GM23338 (cell line): ENCODE measurements around the gene TMEM51. TPM values are rescaled to one million over a fixed set of nuclear protein-coding genes. Genes with fewer than 3 reads are reported as not detected.

Source experiments
- ATAC-seq: fragments of 200-7000 bp; cut with Tn5 transposase; 3 replicates; pipeline ENCODE4 v1.9.1; 2020
- DNase-seq: peaks from one replicate; pipeline ENCODE4 v3.0.0-alpha.2; 2015; ENCODE audit warnings: low spot score
- H2AFZ ChIP-seq: fragments of 200-600 bp; sonication (generic); 2 replicates; pipeline ENCODE4 v1.8.0; 2016; ENCODE audit warnings: antibody characterized with exemption, mild to moderate bottlenecking, moderate library complexity
- H3F3A ChIP-seq: fragments of 200-600 bp; sonication (generic); replicated peaks from 2 replicates; pipeline ENCODE4 v1.8.0; 2017; ENCODE audit warnings: antibody characterized with exemption, mixed run types, low read depth
- H3K27ac ChIP-seq: fragments of 200-600 bp; sonication (generic); 2 replicates; pipeline ENCODE4 v1.6.1; 2016; ENCODE audit warnings: low read depth
- H3K27me3 ChIP-seq: fragments of 200-600 bp; sonication (generic); 2 replicates; pipeline ENCODE4 v1.8.0; 2016; ENCODE audit warnings: mild to moderate bottlenecking, mixed run types, moderate library complexity; ENCODE audit not compliant: insufficient read depth
- H3K36me3 ChIP-seq: fragments of 200-600 bp; sonication (generic); 2 replicates; pipeline ENCODE4 v1.8.0; 2016; ENCODE audit warnings: mild to moderate bottlenecking; ENCODE audit not compliant: insufficient read depth
- H3K4me1 ChIP-seq: fragments of 200-600 bp; sonication (generic); 2 replicates; pipeline ENCODE4 v1.8.0; 2016; ENCODE audit warnings: mild to moderate bottlenecking, moderate library complexity; ENCODE audit not compliant: insufficient read depth
- H3K4me2 ChIP-seq: fragments of 200-600 bp; sonication (generic); 2 replicates; pipeline ENCODE4 v1.7.1; 2017; ENCODE audit warnings: mixed run types
- H3K4me3 ChIP-seq: fragments of 200-600 bp; sonication (generic); 2 replicates; pipeline ENCODE4 v1.6.1; 2016; ENCODE audit warnings: mixed run types
- H3K79me2 ChIP-seq: fragments of 200-600 bp; sonication (generic); replicated peaks from 2 replicates; pipeline ENCODE4 v1.8.0; 2017; ENCODE audit warnings: mild to moderate bottlenecking; ENCODE audit not compliant: insufficient read depth
- H3K9me2 ChIP-seq: fragments of 200-600 bp; sonication (generic); 2 replicates; pipeline ENCODE4 v1.8.0; 2017; ENCODE audit not compliant: insufficient read depth
- H4K20me1 ChIP-seq: fragments of 200-600 bp; sonication (generic); replicated peaks from 2 replicates; pipeline ENCODE4 v1.8.0; 2017; ENCODE audit warnings: mild to moderate bottlenecking; ENCODE audit not compliant: insufficient read depth
- H3K27ac Mint-ChIP-seq: 2 replicates; pipeline ENCODE4 v1.8.0; 2020; ENCODE audit warnings: inconsistent platforms, mild to moderate bottlenecking, moderate library complexity, mixed read lengths
- H3K27me3 Mint-ChIP-seq: 3 replicates; pipeline ENCODE4 v1.8.0; 2022; ENCODE audit warnings: low read depth, mild to moderate bottlenecking, moderate library complexity, mixed read lengths, inconsistent platforms; ENCODE audit not compliant: insufficient read depth, poor library complexity
- H3K36me3 Mint-ChIP-seq: 3 replicates; pipeline ENCODE4 v1.8.0; 2021; ENCODE audit warnings: low read depth, mild to moderate bottlenecking, inconsistent platforms, moderate library complexity, mixed read lengths
- H3K4me1 Mint-ChIP-seq: 3 replicates; pipeline ENCODE4 v1.8.0; 2020; ENCODE audit warnings: mild to moderate bottlenecking, inconsistent platforms, mixed read lengths
- H3K4me3 Mint-ChIP-seq: 3 replicates; pipeline ENCODE4 v1.8.0; 2021; ENCODE audit warnings: moderate library complexity, mild to moderate bottlenecking, inconsistent platforms, mixed read lengths
- H3K9me3 Mint-ChIP-seq: 3 replicates; pipeline ENCODE4 v1.8.0; 2020; ENCODE audit warnings: moderate library complexity, mild to moderate bottlenecking, inconsistent platforms, mixed read lengths
- CREB1 ChIP-seq: fragments of 250-450 bp; sonication (Bioruptor Pico); IDR thresholded peaks from 2 replicates; pipeline ENCODE4 v1.5.0; 2020; ENCODE audit warnings: low read depth, mild to moderate bottlenecking, moderate library complexity
- ETS1 ChIP-seq: IDR thresholded peaks from 2 replicates; pipeline ENCODE4 v1.6.1; 2016; ENCODE audit warnings: antibody characterized with exemption
- EZH2phosphoT487 ChIP-seq: fragments of 200-600 bp; sonication (generic); IDR thresholded peaks from one replicate; pipeline ENCODE4 v1.8.1; 2018; ENCODE audit warnings: antibody characterized with exemption; ENCODE audit not compliant: unreplicated experiment
- NANOG ChIP-seq: IDR thresholded peaks from 2 replicates; pipeline ENCODE4 v1.6.1; 2016; ENCODE audit warnings: antibody characterized with exemption, borderline replicate concordance
- POLR2AphosphoS5 ChIP-seq: IDR thresholded peaks from 2 replicates; pipeline ENCODE4 v1.6.1; 2016; ENCODE audit warnings: antibody characterized with exemption, low read depth
- STAT1 ChIP-seq: IDR thresholded peaks from one replicate; pipeline ENCODE4 v1.6.1; 2016; ENCODE audit warnings: antibody characterized with exemption; ENCODE audit not compliant: unreplicated experiment
- ZNF114 ChIP-seq: fragments of 250-450 bp; sonication (Bioruptor Pico); IDR thresholded peaks from 2 replicates; pipeline ENCODE4 v1.5.0; 2020; ENCODE audit warnings: mild to moderate bottlenecking, moderate library complexity
- polyA plus RNA-seq: library from polyadenylated mRNA; unstranded; fragments of >200 nt; fragmentation: Nextera tagmentation; extraction: Ambion mirVana; gene quantifications from 2 replicates; pipeline ENCODE4 v1.2.1, GENCODE V29; 2016
- total RNA-seq: library from RNA; depleted of rRNA; stranded (reverse); fragments of >200 nt; shearing (Covaris generic); gene quantifications from 2 replicates; pipeline ENCODE4 v1.2.3, GENCODE V29; 2014
- TF ChIP-seq, protein P1 (sequence below): fragments of 250-450 bp; sonication (Bioruptor Pico); IDR thresholded peaks from 2 replicates; pipeline ENCODE4 v1.5.0; 2020; ENCODE audit warnings: mild to moderate bottlenecking, moderate library complexity

The TMEM51 gene
- total and polyA plus RNA-seq, 2 experiments from 2014 or later: 4.0 to 5.2 TPM

GRCh38 chr1:15148941-15149340 is 4.6 kb upstream of the TMEM51 start (continued):
- TF ChIP-seq, protein P1, sequence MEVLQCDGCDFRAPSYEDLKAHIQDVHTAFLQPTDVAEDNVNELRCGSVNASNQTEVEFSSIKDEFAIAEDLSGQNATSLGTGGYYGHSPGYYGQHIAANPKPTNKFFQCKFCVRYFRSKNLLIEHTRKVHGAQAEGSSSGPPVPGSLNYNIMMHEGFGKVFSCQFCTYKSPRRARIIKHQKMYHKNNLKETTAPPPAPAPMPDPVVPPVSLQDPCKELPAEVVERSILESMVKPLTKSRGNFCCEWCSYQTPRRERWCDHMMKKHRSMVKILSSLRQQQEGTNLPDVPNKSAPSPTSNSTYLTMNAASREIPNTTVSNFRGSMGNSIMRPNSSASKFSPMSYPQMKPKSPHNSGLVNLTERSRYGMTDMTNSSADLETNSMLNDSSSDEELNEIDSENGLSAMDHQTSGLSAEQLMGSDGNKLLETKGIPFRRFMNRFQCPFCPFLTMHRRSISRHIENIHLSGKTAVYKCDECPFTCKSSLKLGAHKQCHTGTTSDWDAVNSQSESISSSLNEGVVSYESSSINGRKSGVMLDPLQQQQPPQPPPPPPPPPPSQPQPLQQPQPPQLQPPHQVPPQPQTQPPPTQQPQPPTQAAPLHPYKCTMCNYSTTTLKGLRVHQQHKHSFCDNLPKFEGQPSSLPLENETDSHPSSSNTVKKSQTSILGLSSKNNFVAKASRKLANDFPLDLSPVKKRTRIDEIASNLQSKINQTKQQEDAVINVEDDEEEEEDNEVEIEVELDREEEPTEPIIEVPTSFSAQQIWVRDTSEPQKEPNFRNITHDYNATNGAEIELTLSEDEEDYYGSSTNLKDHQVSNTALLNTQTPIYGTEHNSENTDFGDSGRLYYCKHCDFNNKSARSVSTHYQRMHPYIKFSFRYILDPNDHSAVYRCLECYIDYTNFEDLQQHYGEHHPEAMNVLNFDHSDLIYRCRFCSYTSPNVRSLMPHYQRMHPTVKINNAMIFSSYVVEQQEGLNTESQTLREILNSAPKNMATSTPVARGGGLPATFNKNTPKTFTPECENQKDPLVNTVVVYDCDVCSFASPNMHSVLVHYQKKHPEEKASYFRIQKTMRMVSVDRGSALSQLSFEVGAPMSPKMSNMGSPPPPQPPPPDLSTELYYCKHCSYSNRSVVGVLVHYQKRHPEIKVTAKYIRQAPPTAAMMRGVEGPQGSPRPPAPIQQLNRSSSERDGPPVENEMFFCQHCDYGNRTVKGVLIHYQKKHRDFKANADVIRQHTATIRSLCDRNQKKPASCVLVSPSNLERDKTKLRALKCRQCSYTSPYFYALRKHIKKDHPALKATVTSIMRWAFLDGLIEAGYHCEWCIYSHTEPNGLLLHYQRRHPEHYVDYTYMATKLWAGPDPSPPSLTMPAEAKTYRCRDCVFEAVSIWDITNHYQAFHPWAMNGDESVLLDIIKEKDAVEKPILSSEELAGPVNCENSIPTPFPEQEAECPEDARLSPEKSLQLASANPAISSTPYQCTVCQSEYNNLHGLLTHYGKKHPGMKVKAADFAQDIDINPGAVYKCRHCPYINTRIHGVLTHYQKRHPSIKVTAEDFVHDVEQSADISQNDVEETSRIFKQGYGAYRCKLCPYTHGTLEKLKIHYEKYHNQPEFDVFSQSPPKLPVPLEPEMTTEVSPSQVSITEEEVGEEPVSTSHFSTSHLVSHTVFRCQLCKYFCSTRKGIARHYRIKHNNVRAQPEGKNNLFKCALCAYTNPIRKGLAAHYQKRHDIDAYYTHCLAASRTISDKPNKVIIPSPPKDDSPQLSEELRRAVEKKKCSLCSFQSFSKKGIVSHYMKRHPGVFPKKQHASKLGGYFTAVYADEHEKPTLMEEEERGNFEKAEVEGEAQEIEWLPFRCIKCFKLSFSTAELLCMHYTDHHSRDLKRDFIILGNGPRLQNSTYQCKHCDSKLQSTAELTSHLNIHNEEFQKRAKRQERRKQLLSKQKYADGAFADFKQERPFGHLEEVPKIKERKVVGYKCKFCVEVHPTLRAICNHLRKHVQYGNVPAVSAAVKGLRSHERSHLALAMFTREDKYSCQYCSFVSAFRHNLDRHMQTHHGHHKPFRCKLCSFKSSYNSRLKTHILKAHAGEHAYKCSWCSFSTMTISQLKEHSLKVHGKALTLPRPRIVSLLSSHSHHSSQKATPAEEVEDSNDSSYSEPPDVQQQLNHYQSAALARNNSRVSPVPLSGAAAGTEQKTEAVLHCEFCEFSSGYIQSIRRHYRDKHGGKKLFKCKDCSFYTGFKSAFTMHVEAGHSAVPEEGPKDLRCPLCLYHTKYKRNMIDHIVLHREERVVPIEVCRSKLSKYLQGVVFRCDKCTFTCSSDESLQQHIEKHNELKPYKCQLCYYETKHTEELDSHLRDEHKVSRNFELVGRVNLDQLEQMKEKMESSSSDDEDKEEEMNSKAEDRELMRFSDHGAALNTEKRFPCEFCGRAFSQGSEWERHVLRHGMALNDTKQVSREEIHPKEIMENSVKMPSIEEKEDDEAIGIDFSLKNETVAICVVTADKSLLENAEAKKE (CRISPR knock-in tag): no peak

GRCh38 chr1:15150376-15150775 is 3.2 kb upstream of the TMEM51 start:
- Mint-ChIP-seq H3K27ac (no peak overlapping the region), H3K9me3 (no peaks in the 10 kb centered on the region), H3K27me3 (peaks cover 15% of the 10 kb centered on the region), H3K4me1 (peaks cover 16% of the 10 kb centered on the region), H3K4me3 (no peak overlapping the region), H3K36me3 (no peaks in the 10 kb centered on the region)
- Histone ChIP-seq H3K4me2 (no peak overlapping the region), H2AFZ (no peak overlapping the region), H3K79me2 (no peaks in the 10 kb centered on the region), H3F3A (no peaks in the 10 kb centered on the region), H3K4me1 (peaks cover 5% of the 10 kb centered on the region; the same call in 1 of the 2 replicates), H3K27ac (no peak overlapping the region), H3K9me2 (no peaks in the 10 kb centered on the region), H3K27me3 (peaks cover 34% of the 10 kb centered on the region), H3K36me3 (no peaks in the 10 kb centered on the region), H4K20me1 (peaks cover 5% of the 10 kb centered on the region), H3K4me3 (no peak overlapping the region)
- ATAC-seq: no peak
- no peak for DNase-seq
- TF ChIP-seq POLR2AphosphoS5 (no peak), EZH2phosphoT487 (no peak), STAT1 (no peak), ETS1 (no peak), NANOG (no peak), ZNF114 (CRISPR knock-in tag) (no peak), CREB1 (no peak)
- TF ChIP-seq, protein P1 (CRISPR knock-in tag): no peak
